Measurements from ENCODE around the gene MLXIP.

The MLXIP gene

GRCh38 chr12:122155705-122156104, 77.1 kb downstream of the MLXIP start:
- TF ChIP-seq, protein P1, sequence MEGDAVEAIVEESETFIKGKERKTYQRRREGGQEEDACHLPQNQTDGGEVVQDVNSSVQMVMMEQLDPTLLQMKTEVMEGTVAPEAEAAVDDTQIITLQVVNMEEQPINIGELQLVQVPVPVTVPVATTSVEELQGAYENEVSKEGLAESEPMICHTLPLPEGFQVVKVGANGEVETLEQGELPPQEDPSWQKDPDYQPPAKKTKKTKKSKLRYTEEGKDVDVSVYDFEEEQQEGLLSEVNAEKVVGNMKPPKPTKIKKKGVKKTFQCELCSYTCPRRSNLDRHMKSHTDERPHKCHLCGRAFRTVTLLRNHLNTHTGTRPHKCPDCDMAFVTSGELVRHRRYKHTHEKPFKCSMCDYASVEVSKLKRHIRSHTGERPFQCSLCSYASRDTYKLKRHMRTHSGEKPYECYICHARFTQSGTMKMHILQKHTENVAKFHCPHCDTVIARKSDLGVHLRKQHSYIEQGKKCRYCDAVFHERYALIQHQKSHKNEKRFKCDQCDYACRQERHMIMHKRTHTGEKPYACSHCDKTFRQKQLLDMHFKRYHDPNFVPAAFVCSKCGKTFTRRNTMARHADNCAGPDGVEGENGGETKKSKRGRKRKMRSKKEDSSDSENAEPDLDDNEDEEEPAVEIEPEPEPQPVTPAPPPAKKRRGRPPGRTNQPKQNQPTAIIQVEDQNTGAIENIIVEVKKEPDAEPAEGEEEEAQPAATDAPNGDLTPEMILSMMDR (IDR thresholded peaks at IDR 0.05; ENCODE audit: extremely low read depth, insufficient read depth, missing control alignments) = no peak
- no peak for DNase-seq (ENCODE audit: low spot score)
- in situ Hi-C loops (cut with MboI; ENCODE audit: low pct_unique_long_range_greater_than_20kb, low sequenced_read_pairs, unreplicated experiment) = no loop called here

- TF ChIP-seq, protein P1 (IDR thresholded peaks at IDR 0.05; ENCODE audit: extremely low read depth, insufficient read depth, missing control alignments) = no peak
These were observed 80.2 kb downstream of the MLXIP start for GRCh38 chr12:122158700-122159285.

DNA sequence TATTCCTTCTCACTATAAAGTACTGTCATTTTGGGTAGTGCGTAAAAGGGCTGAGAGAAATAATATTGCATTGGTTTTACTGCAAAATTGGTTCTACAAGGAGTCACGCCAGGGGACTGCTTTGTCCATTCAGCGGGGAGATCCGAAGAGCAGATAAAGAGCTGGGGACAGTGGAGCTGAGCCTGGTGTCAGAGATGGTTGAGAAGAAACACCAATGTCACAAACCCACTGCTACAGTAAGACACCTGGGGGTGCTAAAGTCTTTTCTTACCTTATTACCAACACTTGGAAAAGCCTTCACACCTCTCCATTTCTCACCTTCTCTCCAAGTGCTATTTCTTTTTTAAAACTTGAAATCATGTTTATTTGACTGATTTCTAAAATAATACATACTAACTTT, 81.3 kb downstream of the MLXIP start:
- in situ Hi-C loops (cut with MboI; ENCODE audit: low pct_unique_long_range_greater_than_20kb, low sequenced_read_pairs, unreplicated experiment) = no loop called here
- TF ChIP-seq, protein P1 (IDR thresholded peaks at IDR 0.05; ENCODE audit: extremely low read depth, insufficient read depth, missing control alignments) = peak; percentile 24
- DNase-seq (ENCODE audit: low spot score) = no peak

More at GRCh38 chr12:122158700-122159285, 80.2 kb downstream of the MLXIP start:
- no peak for DNase-seq (ENCODE audit: low spot score)
- in situ Hi-C loops (cut with MboI; ENCODE audit: low pct_unique_long_range_greater_than_20kb, low sequenced_read_pairs, unreplicated experiment) = no loop called here

- in situ Hi-C loops (cut with MboI; ENCODE audit: low pct_unique_long_range_greater_than_20kb, low sequenced_read_pairs, unreplicated experiment) = no loop called here
- TF ChIP-seq, protein P1 (IDR thresholded peaks at IDR 0.05; ENCODE audit: extremely low read depth, insufficient read depth, missing control alignments) = no peak
- DNase-seq (ENCODE audit: low spot score) = no peak
These were observed 82.2 kb downstream of the MLXIP start for GRCh38 chr12:122160761-122161160.

GRCh38 chr12:122161682-122162081, 83.1 kb downstream of the MLXIP start:
- in situ Hi-C loops (cut with MboI; ENCODE audit: low pct_unique_long_range_greater_than_20kb, low sequenced_read_pairs, unreplicated experiment) = no loop called here
- no peak for DNase-seq (ENCODE audit: low spot score)
- TF ChIP-seq, protein P1 (IDR thresholded peaks at IDR 0.05; ENCODE audit: extremely low read depth, insufficient read depth, missing control alignments) = no peak

DNA sequence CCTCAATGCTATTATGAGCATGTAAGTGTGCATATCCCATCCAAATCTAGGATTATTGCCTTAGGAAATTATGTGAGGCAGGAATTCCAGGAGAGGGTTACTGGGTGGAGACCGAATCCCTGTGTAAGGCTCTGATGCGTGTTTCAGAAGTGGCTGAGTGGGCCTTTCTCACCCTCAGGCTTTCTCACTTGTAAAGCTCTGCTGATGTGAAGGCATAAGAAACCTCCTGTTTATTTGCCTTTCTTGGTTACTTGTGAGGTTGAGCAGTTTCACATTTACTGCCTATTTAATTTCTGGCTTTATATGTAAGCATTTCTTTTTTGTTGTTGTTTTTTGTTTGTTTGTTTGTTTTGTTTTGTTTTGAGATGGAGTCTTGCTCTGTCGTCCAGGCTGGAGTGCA, 84.4 kb downstream of the MLXIP start:
- TF ChIP-seq, protein P1 (IDR thresholded peaks at IDR 0.05; ENCODE audit: extremely low read depth, insufficient read depth, missing control alignments) = no peak
- DNase-seq (ENCODE audit: low spot score) = no peak
- in situ Hi-C loops (cut with MboI; ENCODE audit: low pct_unique_long_range_greater_than_20kb, low sequenced_read_pairs, unreplicated experiment) = no loop called here

Measured in GM13977 (cell line).